ENCODE data around the gene TRIM24. TPM values are rescaled to one million over a fixed set of nuclear protein-coding genes. Genes with fewer than 3 reads are reported as not detected.
"Not testable (repeated sequence)": the region's sequence is repeated elsewhere in the genome, so short reads cannot be mapped to it uniquely, and the experiment has no call there.

TRIM24 gene
- total RNA-seq, 1 donor from 2014 or later, result 14.3 TPM

DNA sequence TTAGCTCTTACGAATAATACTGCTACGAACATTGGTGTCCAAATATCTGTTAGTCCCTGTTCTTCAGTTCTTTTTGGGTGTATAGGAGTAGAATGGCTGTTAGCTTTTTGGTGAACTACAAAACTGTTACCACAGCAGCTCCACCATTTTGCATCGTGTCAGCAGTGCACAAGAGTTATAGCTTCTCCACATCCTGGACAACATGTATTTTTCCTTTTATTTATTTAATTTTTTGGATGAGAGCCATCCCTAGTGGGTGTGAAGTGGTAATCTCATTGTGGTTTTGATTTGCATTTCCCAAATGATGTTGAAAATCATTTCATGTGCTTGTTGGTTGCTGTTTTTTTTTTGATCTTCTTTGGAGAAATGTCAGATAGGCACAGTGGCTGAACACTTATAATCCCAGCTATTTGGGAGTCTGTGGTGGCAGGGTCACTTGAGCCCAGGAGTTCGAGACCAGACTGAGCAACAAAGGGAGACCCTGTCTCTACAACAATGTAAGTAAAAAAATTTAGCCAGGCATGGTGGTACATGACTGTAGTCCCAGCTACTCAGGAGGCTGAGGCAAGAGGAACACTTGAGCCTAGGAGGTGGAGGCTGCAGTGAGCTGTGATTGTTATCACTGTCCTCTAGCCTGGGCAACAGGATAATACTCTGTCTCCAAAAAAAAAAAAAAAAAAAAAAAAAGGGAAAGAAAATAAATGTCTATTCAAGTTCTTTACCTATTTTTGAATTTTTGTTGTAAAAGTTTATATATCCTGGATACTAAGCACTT lies 31.7 kb downstream of the TRIM24 start:
- ATAC-seq (ENCODE audit: low read depth) (no peak), DNase-seq (no peak)
- TF ChIP-seq, protein P1, sequence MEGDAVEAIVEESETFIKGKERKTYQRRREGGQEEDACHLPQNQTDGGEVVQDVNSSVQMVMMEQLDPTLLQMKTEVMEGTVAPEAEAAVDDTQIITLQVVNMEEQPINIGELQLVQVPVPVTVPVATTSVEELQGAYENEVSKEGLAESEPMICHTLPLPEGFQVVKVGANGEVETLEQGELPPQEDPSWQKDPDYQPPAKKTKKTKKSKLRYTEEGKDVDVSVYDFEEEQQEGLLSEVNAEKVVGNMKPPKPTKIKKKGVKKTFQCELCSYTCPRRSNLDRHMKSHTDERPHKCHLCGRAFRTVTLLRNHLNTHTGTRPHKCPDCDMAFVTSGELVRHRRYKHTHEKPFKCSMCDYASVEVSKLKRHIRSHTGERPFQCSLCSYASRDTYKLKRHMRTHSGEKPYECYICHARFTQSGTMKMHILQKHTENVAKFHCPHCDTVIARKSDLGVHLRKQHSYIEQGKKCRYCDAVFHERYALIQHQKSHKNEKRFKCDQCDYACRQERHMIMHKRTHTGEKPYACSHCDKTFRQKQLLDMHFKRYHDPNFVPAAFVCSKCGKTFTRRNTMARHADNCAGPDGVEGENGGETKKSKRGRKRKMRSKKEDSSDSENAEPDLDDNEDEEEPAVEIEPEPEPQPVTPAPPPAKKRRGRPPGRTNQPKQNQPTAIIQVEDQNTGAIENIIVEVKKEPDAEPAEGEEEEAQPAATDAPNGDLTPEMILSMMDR (IDR thresholded peaks at IDR 0.05), result no peak
- Mint-ChIP-seq H3K9me3 (peaks cover 4% of the 10 kb centered on the region), H3K36me3 (ENCODE audit: low read depth) (peaks cover 12% of the 10 kb centered on the region), H3K27me3 (no peaks in the 10 kb centered on the region), H3K27ac (no peak overlapping the region), H3K4me3 (no peak overlapping the region), H3K4me1 (peaks cover 27% of the 10 kb centered on the region)
- ChIA-PET POLR2A (no interaction called here), CTCF (no interaction called here)
- intact Hi-C loops (cut with micrococcal nuclease), result no loop called here

DNA sequence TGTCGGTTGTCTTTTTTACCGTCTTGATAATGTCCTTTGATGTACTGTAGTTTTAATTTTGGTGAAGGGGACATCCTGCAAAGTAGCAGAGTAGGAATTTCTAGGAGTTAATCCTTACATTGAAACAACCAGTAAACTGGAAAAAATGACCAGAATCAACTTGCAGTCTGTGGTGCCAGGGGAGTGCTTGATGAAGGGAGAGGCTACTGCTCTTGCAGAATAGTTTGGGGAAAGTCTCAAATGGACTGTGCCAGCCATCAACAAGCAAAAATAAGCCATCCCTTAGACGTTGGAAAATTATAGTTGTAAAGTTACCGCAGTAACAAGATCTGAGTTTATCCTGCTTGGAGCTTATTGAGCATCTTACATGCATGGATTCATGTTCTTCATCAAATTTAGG lies 32.4 kb downstream of the TRIM24 start:
- peaks cover 23% of the 10 kb centered on the region for H3K4me1 Mint-ChIP-seq
- CTCF ChIA-PET, result no interaction called here
- no peak overlapping the region for H3K4me3 Mint-ChIP-seq
- TF ChIP-seq, protein P1 (IDR thresholded peaks at IDR 0.05), result no peak
- POLR2A ChIA-PET, result no interaction called here
- DNase-seq, result no peak
- H3K27ac Mint-ChIP-seq, result no peak overlapping the region
- ATAC-seq (ENCODE audit: low read depth), result no peak
- peaks cover 15% of the 10 kb centered on the region for H3K36me3 Mint-ChIP-seq (ENCODE audit: low read depth)
- peaks cover 4% of the 10 kb centered on the region for H3K9me3 Mint-ChIP-seq
- H3K27me3 Mint-ChIP-seq, result no peaks in the 10 kb centered on the region
- intact Hi-C loops (cut with micrococcal nuclease), result no loop called here

- Mint-ChIP-seq H3K4me3 (no peak overlapping the region), H3K9me3 (peaks cover 4% of the 10 kb centered on the region), H3K36me3 (ENCODE audit: low read depth) (peaks cover 16% of the 10 kb centered on the region), H3K27ac (no peak overlapping the region), H3K27me3 (no peaks in the 10 kb centered on the region), H3K4me1 (peaks cover 12% of the 10 kb centered on the region)
- CTCF ChIA-PET, result no interaction called here
- intact Hi-C loops (cut with micrococcal nuclease), result no loop called here
- TF ChIP-seq, protein P1 (IDR thresholded peaks at IDR 0.05), result no peak
- DNase-seq (no peak), ATAC-seq (ENCODE audit: low read depth) (no peak)
- POLR2A ChIA-PET, result no interaction called here
These were observed 33.5 kb downstream of the TRIM24 start for GRCh38 chr7:138493535-138493934.

DNA sequence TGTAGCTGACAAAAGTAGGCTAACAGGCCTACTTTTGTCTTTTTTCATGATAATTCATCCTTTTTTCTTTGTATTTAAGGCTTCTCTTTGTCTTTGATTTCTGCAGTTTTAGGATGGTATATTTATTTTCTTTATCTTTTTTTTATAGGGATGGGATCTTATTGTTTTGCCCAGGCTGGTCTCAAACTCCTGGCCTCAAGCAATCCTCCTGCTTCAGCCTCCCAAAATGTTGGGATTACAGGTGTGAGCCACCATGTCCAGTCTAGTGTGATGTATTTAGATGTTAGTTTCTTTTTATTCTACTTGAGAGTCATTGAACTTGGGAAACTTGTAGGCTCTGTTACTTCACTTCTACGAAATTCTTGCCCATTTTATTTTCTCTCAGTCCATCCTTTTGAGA lies 35.4 kb downstream of the TRIM24 start:
- ChIA-PET POLR2A (no interaction called here), CTCF (no interaction called here)
- TF ChIP-seq, protein P1 (IDR thresholded peaks at IDR 0.05), result no peak
- Mint-ChIP-seq H3K27ac (no peak overlapping the region), H3K9me3 (no peaks in the 10 kb centered on the region), H3K4me1 (peaks cover 11% of the 10 kb centered on the region), H3K36me3 (ENCODE audit: low read depth) (peaks cover 26% of the 10 kb centered on the region), H3K27me3 (no peaks in the 10 kb centered on the region), H3K4me3 (no peak overlapping the region)
- no peak for ATAC-seq (ENCODE audit: low read depth)
- no peak for DNase-seq
- intact Hi-C loops (cut with micrococcal nuclease), result no loop called here

DNA sequence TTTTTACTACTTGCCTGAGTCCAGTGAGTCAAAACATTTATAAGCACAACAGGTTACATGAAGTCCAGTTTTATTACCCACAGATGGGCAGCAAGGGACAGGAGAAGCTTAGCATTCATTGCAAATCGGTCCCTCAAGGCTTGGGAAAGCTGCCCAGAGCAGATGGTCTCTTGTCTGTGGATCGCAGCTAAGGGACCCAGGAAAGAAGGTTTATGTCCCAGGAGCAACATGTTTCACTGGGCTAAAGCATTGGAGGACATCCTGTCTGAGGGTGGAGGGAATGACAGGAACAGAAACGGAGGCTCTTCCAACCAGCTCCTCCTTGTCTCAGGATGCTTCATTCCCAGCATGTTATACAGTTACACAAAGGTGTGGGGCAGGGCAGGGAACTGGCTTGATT lies 39.3 kb downstream of the TRIM24 start:
- H3K9me3 Mint-ChIP-seq, result no peaks in the 10 kb centered on the region
- no peak overlapping the region for H3K27ac Mint-ChIP-seq
- intact Hi-C loops (cut with micrococcal nuclease), result no loop called here
- H3K4me3 Mint-ChIP-seq, result no peak overlapping the region
- TF ChIP-seq, protein P1 (IDR thresholded peaks at IDR 0.05), result no peak
- ChIA-PET POLR2A (no interaction called here), CTCF (no interaction called here)
- peaks cover 22% of the 10 kb centered on the region for H3K36me3 Mint-ChIP-seq (ENCODE audit: low read depth)
- peaks cover 11% of the 10 kb centered on the region for H3K4me1 Mint-ChIP-seq
- ATAC-seq (ENCODE audit: low read depth), result no peak
- H3K27me3 Mint-ChIP-seq, result no peaks in the 10 kb centered on the region
- DNase-seq, result no peak

GRCh38 chr7:138500303-138500702 lies 40.2 kb downstream of the TRIM24 start:
- POLR2A ChIA-PET; H3K27ac Mint-ChIP-seq; H3K9me3 Mint-ChIP-seq; intact Hi-C loops (cut with micrococcal nuclease); DNase-seq; ATAC-seq (ENCODE audit: low read depth); H3K4me3 Mint-ChIP-seq; H3K27me3 Mint-ChIP-seq: not testable (repeated sequence)
- CTCF ChIA-PET, result interaction anchor here (1.5 kb wide), 1 partner anchor 10 kb away, joined by 4 read pairs; no protein-coding TSS in a partner anchor
- H3K36me3 Mint-ChIP-seq (ENCODE audit: low read depth), result peaks cover 32% of the 10 kb centered on the region
- peaks cover 11% of the 10 kb centered on the region for H3K4me1 Mint-ChIP-seq
